HG03108 (cell line): ENCODE measurements around the gene PDIK1L.

Experiments used
- ATAC-seq: cut with Tn5 transposase; IDR thresholded peaks from one replicate; pipeline ENCODE4 v1.9.1; 2021; ENCODE audit warnings: moderate library complexity; ENCODE audit not compliant: unreplicated experiment

Gene PDIK1L

GRCh38 chr1:26121854-26122773 lies 10.5 kb downstream of the PDIK1L start:
- no peak for ATAC-seq

DNA sequence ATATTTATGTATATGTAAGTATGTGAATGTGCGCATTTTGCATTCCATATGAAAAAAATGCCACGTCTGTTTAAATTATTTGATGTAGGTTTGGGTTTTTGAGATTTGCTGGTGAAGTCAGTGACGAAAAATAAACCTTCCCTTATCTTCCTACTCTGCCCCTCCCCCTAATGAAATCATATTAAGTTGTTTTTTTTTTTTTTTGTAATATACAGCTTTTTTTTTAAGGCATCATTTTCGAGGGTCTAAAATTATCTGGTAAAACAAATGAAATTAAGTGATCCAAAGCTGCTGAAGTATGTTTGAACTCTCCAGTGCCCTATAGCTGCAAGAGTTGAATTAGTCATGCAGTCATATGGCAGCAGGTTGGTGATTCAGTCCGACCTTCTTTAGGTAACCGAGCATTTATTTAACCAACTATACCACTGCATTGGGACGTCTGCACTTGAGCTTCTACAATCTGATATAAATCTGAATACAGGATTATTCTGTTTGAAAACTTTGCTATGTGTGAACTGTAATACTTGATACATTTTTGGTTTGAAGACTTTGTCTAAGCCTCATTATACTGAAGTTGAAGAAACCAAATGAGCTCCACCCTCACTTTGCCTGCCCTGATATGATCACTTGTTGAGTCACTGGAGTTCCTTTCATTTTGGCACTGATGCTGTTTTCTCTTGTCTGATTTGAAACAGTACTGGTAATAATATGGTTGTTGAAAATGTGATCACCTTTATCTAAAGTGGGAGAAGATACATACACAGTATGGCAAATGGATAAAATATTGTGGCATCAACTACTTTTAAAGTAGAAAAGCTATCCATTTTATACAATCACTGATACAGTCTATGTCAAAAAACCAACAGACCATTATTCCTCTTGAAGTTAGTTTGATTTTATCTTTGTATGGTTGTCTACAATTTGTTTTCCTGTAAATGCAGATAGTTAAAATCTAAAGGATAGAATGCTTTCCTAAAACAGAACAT lies 11.7 kb downstream of the PDIK1L start:
- no peak for ATAC-seq

GRCh38 chr1:26124418-26125331 lies 13.1 kb downstream of the PDIK1L start:
- no peak for ATAC-seq

DNA sequence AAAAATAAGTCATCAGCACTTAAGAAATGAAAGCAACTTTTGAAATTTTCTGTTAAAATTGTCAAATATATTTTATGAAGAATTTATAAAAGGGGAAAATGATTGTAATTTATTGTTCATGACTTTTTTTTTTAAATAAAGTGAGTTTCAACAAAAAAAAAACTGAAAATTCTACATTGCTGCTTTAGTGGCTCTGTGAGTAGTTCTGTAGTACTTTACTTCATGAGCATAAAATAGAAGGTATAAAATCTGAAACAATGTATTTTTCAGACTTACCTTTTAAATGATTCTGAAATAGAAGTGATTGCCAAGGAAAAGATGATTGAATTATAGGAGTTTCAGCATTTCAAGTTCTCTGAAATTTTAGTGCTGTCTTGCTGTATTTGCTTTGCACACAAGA lies 13.8 kb downstream of the PDIK1L start:
- no peak for ATAC-seq

- ATAC-seq: no peak
Measured at GRCh38 chr1:26125946-26126320, 14.3 kb downstream of the PDIK1L start.

GRCh38 chr1:26126321-26127084 lies 14.9 kb downstream of the PDIK1L start:
- ATAC-seq: peak; percentile 64

GRCh38 chr1:26127235-26128163 lies 15.9 kb downstream of the PDIK1L start:
- no peak for ATAC-seq

- ATAC-seq: no peak
Measured at GRCh38 chr1:26129778-26130177, 18.2 kb downstream of the PDIK1L start.

DNA sequence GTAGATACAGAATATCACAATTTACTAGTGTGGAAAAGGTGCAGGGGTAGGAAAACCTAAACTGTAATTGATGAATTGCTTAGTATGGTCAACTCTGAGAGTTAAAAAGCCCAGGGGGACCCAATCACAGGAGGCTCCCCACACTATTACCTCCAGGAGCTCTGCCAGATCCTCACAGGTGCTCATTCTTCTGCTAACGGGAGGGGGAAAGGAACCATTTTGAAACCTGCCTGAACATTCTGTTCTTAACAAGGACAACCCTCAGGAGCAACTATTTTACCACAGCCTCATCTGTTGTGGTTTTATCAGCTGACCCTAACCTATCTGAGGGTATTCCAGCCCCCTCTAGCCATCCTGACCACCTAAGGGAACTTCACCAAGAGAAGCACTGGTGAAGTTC lies 19.1 kb downstream of the PDIK1L start:
- no peak for ATAC-seq

GRCh38 chr1:26132128-26132833 lies 20.7 kb downstream of the PDIK1L start:
- no peak for ATAC-seq

DNA sequence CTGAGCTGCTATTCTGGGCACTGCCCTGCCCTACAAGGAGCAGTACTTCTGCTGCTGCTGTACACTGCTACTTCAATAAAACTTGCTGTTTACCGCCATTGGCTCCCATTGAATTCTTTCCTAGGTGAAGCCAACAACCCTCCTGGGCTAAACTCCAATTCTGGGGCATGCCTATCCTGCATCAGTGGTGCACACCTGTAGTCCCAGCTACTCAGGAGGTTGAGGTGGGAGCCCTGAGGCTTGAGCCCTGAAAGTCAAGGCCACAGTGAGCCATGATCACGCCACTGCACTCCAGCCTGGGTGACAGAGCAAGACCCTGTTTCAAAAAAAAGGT lies 21.2 kb downstream of the PDIK1L start:
- ATAC-seq: no peak

GRCh38 chr1:26134466-26134865 lies 22.8 kb downstream of the PDIK1L start:
- no peak for ATAC-seq

DNA sequence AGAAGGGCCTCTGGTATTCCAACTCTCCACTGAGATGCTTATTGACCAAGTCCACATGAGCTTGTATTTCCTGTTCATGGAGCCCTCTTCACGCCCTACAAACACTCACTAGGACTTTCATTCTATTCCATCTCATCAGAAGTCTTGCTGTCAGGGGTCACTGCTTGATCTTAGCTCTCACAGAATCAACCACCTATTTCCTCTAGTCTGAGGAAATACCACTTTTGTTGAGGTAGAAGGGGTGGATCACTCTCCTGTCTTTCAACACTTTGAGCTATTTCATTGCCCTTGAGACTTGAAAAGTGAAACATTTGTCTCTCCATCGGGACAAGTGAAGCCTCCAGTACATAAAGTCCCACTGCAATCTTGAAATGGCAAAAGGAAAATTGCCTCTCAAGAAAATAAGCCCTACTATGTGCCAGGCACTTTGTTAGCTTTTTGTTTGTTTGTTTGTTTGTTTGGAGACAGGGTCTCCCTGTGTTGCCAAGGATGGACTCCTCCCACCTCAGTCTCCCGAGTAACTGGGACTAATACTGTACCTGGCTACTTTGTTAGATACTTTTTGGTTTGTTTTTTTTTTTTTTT lies 27.4 kb downstream of the PDIK1L start:
- ATAC-seq: no peak

DNA sequence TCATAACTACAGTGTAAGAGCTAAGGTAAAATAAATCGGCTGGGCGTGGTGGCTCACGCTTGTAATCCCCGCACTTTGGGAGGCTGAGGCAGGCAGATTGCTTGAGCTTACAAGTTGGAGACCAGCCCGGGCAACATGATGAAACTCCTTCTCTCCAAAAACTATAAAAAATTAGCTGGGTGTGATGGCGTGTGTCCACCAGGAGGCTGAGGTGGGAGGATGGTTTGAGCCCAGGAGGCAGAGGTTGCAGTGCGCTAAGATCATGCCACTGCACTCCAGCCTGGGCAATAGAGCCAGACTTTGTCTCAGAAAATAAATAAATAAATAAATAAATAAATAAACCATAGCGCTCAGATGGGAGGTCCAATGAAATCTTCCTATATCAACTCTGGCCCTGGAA lies 30.5 kb downstream of the PDIK1L start:
- ATAC-seq: no peak

- ATAC-seq: no peak
Measured at GRCh38 chr1:26145041-26145959, 33.7 kb downstream of the PDIK1L start.

- no peak for ATAC-seq
Measured at GRCh38 chr1:26145960-26146294, 34.3 kb downstream of the PDIK1L start.

DNA sequence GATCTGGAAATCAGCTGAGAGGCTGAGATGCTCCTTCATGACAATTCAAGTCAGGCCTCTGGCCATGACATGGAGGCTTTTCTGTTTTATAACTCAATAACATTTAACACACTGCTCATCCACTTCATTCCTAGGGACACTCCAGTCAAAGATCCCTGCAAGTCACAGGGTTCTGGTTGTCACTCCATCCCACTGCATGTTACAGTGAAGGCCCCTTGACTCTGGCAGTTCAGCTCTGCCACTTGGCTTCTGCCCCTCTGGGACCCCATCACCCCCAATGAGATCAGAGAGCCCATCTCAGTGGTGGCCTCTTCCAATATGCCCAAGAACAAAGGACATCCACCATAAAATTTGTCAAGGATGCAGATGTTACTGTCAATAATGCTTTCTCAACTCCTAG lies 37.3 kb downstream of the PDIK1L start:
- ATAC-seq: no peak
